DND-41 (cell line): Measurements from ENCODE around the gene POU2AF1.

Experiments
- CTCF ChIP-seq: IDR thresholded peaks from 2 replicates; pipeline ENCODE4 v1.5.1; 2012; ENCODE audit warnings: borderline replicate concordance, low read length, moderate library complexity, mild to moderate bottlenecking; ENCODE audit not compliant: poor library complexity, severe bottlenecking; ENCODE audit errors: extremely low read depth
- EZH2 ChIP-seq: IDR thresholded peaks from 3 replicates; pipeline ENCODE4 v1.6.1; 2012; ENCODE audit warnings: borderline replicate concordance, low read depth, mild to moderate bottlenecking, moderate library complexity, low read length, inconsistent platforms; ENCODE audit not compliant: severe bottlenecking

- TF ChIP-seq CTCF = no peak
- no peak for TF ChIP-seq EZH2
Observed at GRCh38 chr11:111361874-111362273, 17.2 kb downstream of the POU2AF1 start.
